M059J (cell line): Measurements from ENCODE around the gene RAET1G. TPM values are rescaled to one million over a fixed set of nuclear protein-coding genes. Genes with fewer than 3 reads are reported as not detected.
A peak's percentile ranks its signal among the peaks of the same experiment; 100 is the strongest.

Experiments
- DNase-seq: peaks from one replicate; pipeline ENCODE4 v3.0.0-alpha.2; 2012; ENCODE audit warnings: low read depth
- total RNA-seq: library from RNA; depleted of rRNA; stranded (reverse); fragments of >200 nt; shearing (Covaris generic); gene quantifications from 2 replicates; pipeline ENCODE4 v1.2.3, GENCODE V29; 2014; rRNA removed

RAET1G gene
- total RNA-seq, 1 experiment from 2014 or later: 19.7 TPM

DNA sequence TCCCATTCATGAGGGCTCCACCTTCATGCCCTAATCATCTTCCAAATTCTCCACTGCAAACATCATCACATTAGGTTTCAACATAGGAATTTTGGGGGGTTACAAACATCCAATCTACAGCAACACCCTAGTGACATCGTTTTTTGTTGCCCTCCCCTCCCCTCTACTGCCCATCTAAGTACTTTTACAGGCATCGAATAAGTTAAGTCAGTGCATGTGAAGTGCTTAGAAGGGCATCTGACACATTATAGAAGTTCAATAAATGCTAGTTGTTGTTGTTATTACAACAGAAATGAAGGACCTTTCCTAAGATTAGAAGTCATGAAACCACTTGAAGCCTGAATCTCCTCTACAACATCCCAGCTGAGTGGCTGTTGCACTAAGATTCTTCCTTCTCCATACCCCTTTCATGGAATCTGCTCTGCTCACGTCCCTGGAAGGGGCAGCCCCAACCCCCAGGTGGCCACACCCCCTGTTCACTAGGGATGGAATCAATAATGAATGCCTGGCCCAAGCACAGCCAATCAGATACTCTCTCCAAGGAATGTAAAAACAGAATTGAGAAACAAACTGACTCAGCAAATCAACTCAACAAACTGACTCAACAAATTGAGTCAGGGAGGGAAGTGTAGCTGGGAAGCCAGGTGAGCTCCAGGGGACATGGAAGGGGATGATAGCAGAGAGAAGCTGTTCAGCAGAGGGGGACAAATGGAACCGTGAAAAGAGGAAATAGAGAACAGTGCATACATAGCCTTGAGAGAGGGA lies 54.9 kb downstream of the RAET1G start:
- peak; percentile 35 for DNase-seq

Other genes with a start within 250 kb of the RAET1G start
- 19.9 and 23.4 TPM in 2 replicates for gene LATS1, start 205.0 kb downstream of the RAET1G start, total RNA-seq
- gene NUP43, start 176.6 kb downstream of the RAET1G start, total RNA-seq: 70.0 and 93.3 TPM in 2 replicates
- 277 and 290 TPM in 2 replicates for gene PCMT1, start 173.4 kb downstream of the RAET1G start, total RNA-seq
- 65.9 and 92.0 TPM in 2 replicates for gene LRP11, start 58.8 kb downstream of the RAET1G start, total RNA-seq
- gene RAET1E, start 25.0 kb downstream of the RAET1G start, total RNA-seq: 1.5 and 2.7 TPM in 2 replicates
- 75.7 and 88.8 TPM in 2 replicates for gene ULBP2, start 18.9 kb upstream of the RAET1G start, total RNA-seq
- gene ULBP1, start 40.8 kb upstream of the RAET1G start, total RNA-seq: 0.76 and 1.1 TPM in 2 replicates
- 0.42 TPM in 1 of 2 replicates, not detected in the other for gene RAET1L, start 102.4 kb upstream of the RAET1G start, total RNA-seq
- 3.3 and 10.5 TPM in 2 replicates for gene ULBP3, start 146.0 kb upstream of the RAET1G start, total RNA-seq
- not detected in 2 replicates for gene PPP1R14C, start 219.9 kb upstream of the RAET1G start, total RNA-seq